ENCODE data around the gene BOLA1. TPM values are rescaled to one million over a fixed set of nuclear protein-coding genes. Genes with fewer than 3 reads are reported as not detected.

BOLA1 gene
- total RNA-seq, 2 experiments from 2014 or later: 27.9 to 29.6 TPM

Other genes starting within 250 kb of the BOLA1 start
- not detected for gene FCGR1A, start 116.9 kb upstream of the BOLA1 start, total RNA-seq
- 1 to 10 TPM; 9.6 to 9.8 TPM for gene SV2A, start 18.3 kb downstream of the BOLA1 start, total RNA-seq
- gene SF3B4, start 28.2 kb downstream of the BOLA1 start, total RNA-seq: 10 to 100 TPM; 72.7 to 75.7 TPM
- gene MTMR11, start 37.3 kb downstream of the BOLA1 start, total RNA-seq: 1 to 10 TPM; 1.7 to 2.2 TPM
- gene OTUD7B, start 111.2 kb downstream of the BOLA1 start, total RNA-seq: 10 to 100 TPM; 23.8 to 24.7 TPM
- 10 to 100 TPM; 26.5 to 28.3 TPM for gene VPS45, start 168.2 kb downstream of the BOLA1 start, total RNA-seq

Data from activated CD4-positive, alpha-beta memory T cell treated with anti-CD3 and anti-CD28 coated beads for 36 hours (primary cell).